HUES64 (cell line): Measurements from ENCODE around the gene MYRFL. TPM values are rescaled to one million over a fixed set of nuclear protein-coding genes. Genes with fewer than 3 reads are reported as not detected.
"Not testable (repeated sequence)": the region's sequence is repeated elsewhere in the genome, so short reads cannot be mapped to it uniquely, and the experiment has no call there.

Experiments
- H3K27ac ChIP-seq: 2 replicates; pipeline ENCODE4 v1.7.0; 2013; ENCODE audit warnings: low read depth, low read length, inconsistent platforms
- H3K27me3 ChIP-seq: 2 replicates; pipeline ENCODE4 v1.6.1; 2013; ENCODE audit warnings: mild to moderate bottlenecking, low read length; ENCODE audit not compliant: insufficient read depth
- H3K36me3 ChIP-seq: 2 replicates; pipeline ENCODE4 v1.6.1; 2013; ENCODE audit warnings: mild to moderate bottlenecking, low read length; ENCODE audit not compliant: insufficient read depth
- H3K4me1 ChIP-seq: 2 replicates; pipeline ENCODE4 v1.6.1; 2013; ENCODE audit warnings: mild to moderate bottlenecking, low read length, moderate library complexity; ENCODE audit not compliant: insufficient read depth
- H3K4me3 ChIP-seq: 2 replicates; pipeline ENCODE4 v1.5.1; 2013; ENCODE audit warnings: mild to moderate bottlenecking, low read length, moderate library complexity
- H3K9ac ChIP-seq: 2 replicates; pipeline ENCODE4 v1.6.1; 2013; ENCODE audit warnings: mild to moderate bottlenecking, low read depth, low read length
- H3K9me3 ChIP-seq: 2 replicates; pipeline ENCODE4 v1.6.1; 2013; ENCODE audit warnings: low read depth, low read length; ENCODE audit not compliant: insufficient read depth
- WGBS: fragments of 150-250, 120-280 bp; methylation state at CpG from one replicate; pipeline ENCODE4 v1.1.7; 2013; ENCODE audit warnings: missing lambda C conversion rate; 5-methylcytosine and 5-hydroxymethylcytosine counted together
- polyA plus RNA-seq, 2 experiments: library from polyadenylated mRNA; stranded (reverse); fragments of 50-300 nt; gene quantifications; one replicate each; pipeline ENCODE4 v1.2.3, GENCODE V29; 2013

MYRFL gene
- polyA plus RNA-seq (2013, experiment 1 of 2): 1.9 TPM
- 1.7 TPM for polyA plus RNA-seq (2013, experiment 2 of 2)

DNA sequence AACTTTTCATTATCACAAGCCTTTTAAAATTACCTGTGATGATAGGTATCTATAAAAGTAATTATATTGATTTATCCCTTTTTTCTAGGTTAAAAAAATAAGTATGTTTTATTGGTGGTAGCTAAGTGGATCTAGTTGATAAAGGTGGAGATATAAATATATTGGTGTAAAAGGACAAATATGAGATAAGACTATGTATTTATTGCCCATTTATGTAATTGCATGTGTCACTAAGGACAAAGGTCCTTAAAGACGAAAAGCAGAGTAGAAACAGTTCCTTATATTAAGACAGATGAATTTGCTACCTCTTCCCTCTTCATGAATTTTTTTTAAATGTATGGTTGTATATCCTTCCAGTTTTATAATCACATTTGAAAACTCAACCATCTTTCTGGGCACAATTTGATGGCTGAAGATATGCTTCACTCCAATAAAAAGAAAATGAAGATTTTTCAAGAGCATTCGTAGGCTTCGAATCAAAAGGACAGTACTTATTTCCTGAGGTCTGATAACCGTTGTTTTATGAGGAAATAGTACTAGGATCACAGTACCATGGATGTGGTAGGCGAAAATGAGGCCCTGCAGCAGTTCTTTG lies at the start of gene MYRFL:
MYRFL (plus strand) TSS at position 262 of the 595 bp plus-strand sequence; CDS start at position 553, 291 bp downstream.
- Histone ChIP-seq H3K9me3 (no peaks in the 10 kb centered on the region), H3K27ac (no peak within 1 kb of the TSS)

DNA sequence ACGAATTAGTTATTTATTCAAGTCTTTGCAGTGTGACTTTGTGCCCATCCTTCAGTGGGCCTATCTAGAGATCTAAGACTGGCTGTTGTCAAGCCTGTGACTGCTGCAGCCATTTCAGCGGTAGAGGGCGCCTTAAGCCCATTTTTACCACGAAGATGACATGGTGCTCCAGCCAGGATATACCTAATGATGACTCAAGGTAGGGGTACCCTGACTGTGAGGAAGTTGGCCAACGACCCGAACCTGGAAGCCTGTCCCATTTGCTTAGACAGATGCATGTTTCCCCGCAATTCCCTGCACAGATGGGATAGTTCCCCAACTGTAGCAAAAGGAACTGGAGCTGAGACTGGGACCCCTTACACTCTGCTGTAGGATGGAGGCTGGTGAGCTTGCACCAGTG lies 45.1 kb upstream of the MYRFL start:
- Histone ChIP-seq H3K4me3 (peak overlapping the region; percentile 46; the same call in 1 of the 2 replicates), H3K27ac (no peak overlapping the region), H3K27me3 (no peaks in the 10 kb centered on the region), H3K36me3 (peaks cover 4% of the 10 kb centered on the region; the same call in 1 of the 2 replicates), H3K9ac (no peak overlapping the region), H3K4me1 (no peaks in the 10 kb centered on the region), H3K9me3 (no peaks in the 10 kb centered on the region)
- WGBS: 68% methylated on average over 7 of the region's 7 CpGs

More for the DNA sequence above, at the start of gene MYRFL:
- H3K36me3 ChIP-seq: no peaks in the 10 kb centered on the region
- no peaks in the 10 kb centered on the region for H3K27me3 ChIP-seq
- no peak within 1 kb of the TSS for H3K9ac ChIP-seq
- 92% methylated on average over 4 of the region's 5 CpGs for WGBS
- H3K4me1 ChIP-seq: 0 out of 2 replicates have a peak, but pooled peaks cover 3% of the 10 kb centered on the region
- no peak within 1 kb of the TSS for H3K4me3 ChIP-seq

DNA sequence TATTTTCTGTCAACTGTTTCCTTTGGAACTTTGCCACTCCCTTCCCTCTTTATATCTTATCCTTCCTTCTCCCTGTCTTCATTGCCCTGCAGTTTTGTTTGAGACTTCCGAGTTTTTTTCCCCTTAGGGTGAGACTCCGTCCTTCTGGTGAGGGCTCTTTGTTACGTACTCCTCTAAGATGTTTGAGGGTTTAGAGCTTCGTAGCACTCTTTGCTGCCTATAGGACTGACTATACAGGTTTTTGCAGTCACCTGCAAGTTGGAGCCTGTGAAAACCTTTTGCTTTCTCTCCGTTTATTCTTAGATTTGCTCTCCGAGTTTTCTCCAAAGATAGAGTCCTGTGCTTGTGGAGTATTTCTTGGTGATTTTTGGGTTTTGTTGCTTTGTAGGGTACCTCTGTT lies 41.7 kb upstream of the MYRFL start:
- Histone ChIP-seq H3K4me1 (no peaks in the 10 kb centered on the region), H3K36me3 (peaks cover 22% of the 10 kb centered on the region; the same call in 1 of the 2 replicates), H3K9ac (no peak overlapping the region), H3K9me3 (no peaks in the 10 kb centered on the region), H3K4me3 (no peak overlapping the region), H3K27me3 (no peaks in the 10 kb centered on the region), H3K27ac (no peak overlapping the region)
- 91% methylated on average over 6 of the region's 6 CpGs for WGBS

GRCh38 chr12:69789351-69789750 lies 35.7 kb upstream of the MYRFL start:
- peaks cover 23% of the 10 kb centered on the region for H3K9me3 ChIP-seq
- no peak overlapping the region for H3K9ac ChIP-seq
- peaks cover 30% of the 10 kb centered on the region for H3K36me3 ChIP-seq
- no peaks in the 10 kb centered on the region for H3K4me1 ChIP-seq
- no peak overlapping the region for H3K27ac ChIP-seq
- H3K27me3 ChIP-seq: no peaks in the 10 kb centered on the region
- H3K4me3 ChIP-seq: no peak overlapping the region

- no peak overlapping the region for H3K27ac ChIP-seq
- 98% methylated on average over 2 of the region's 2 CpGs for WGBS
- H3K9ac ChIP-seq: no peak overlapping the region
- no peaks in the 10 kb centered on the region for H3K27me3 ChIP-seq
- H3K4me3 ChIP-seq: no peak overlapping the region
- no peaks in the 10 kb centered on the region for H3K4me1 ChIP-seq
- peaks cover 27% of the 10 kb centered on the region for H3K9me3 ChIP-seq
- peaks cover 44% of the 10 kb centered on the region for H3K36me3 ChIP-seq
Observed at GRCh38 chr12:69792533-69792932, 32.5 kb upstream of the MYRFL start.

- H3K27ac ChIP-seq, H3K9ac ChIP-seq, H3K4me1 ChIP-seq, H3K4me3 ChIP-seq, H3K27me3 ChIP-seq: not testable (repeated sequence)
- Histone ChIP-seq H3K36me3 (peaks cover 15% of the 10 kb centered on the region), H3K9me3 (peaks cover 15% of the 10 kb centered on the region)
- WGBS: 94% methylated on average over 62 of the region's 62 CpGs
Observed at GRCh38 chr12:69807101-69807897, 17.7 kb upstream of the MYRFL start.

GRCh38 chr12:69810870-69811498 lies 14.0 kb upstream of the MYRFL start:
- Histone ChIP-seq H3K9ac (no peak overlapping the region), H3K9me3 (peaks cover 15% of the 10 kb centered on the region), H3K4me3 (0 out of 2 replicates have a peak overlapping the region, but pooled peaks have one; percentile 1), H3K27ac (no peak overlapping the region), H3K36me3 (peaks cover 26% of the 10 kb centered on the region), H3K27me3 (no peaks in the 10 kb centered on the region), H3K4me1 (no peaks in the 10 kb centered on the region)
- 92% methylated on average over 2 of the region's 4 CpGs for WGBS

- Histone ChIP-seq H3K4me3 (no peak overlapping the region), H3K9ac (no peak overlapping the region), H3K27me3 (no peaks in the 10 kb centered on the region), H3K27ac (no peak overlapping the region), H3K4me1 (no peaks in the 10 kb centered on the region), H3K9me3 (peaks cover 3% of the 10 kb centered on the region), H3K36me3 (peaks cover 23% of the 10 kb centered on the region)
- WGBS: 98% methylated on average over 3 of the region's 3 CpGs
Observed at GRCh38 chr12:69816082-69816481, 8.9 kb upstream of the MYRFL start.

- no peaks in the 10 kb centered on the region for H3K27me3 ChIP-seq
- H3K36me3 ChIP-seq: 0 out of 2 replicates have a peak, but pooled peaks cover 3% of the 10 kb centered on the region
- no peak overlapping the region for H3K4me3 ChIP-seq
- 0 out of 2 replicates have a peak, but pooled peaks cover 3% of the 10 kb centered on the region for H3K4me1 ChIP-seq
- WGBS: 91% methylated on average over 6 of the region's 6 CpGs
- H3K27ac ChIP-seq: no peak overlapping the region
- H3K9ac ChIP-seq: no peak overlapping the region
- no peaks in the 10 kb centered on the region for H3K9me3 ChIP-seq
Observed at GRCh38 chr12:69821032-69821455, 4.0 kb upstream of the MYRFL start.

- Histone ChIP-seq H3K27me3 (no peaks in the 10 kb centered on the region), H3K27ac (no peak overlapping the region), H3K4me1 (0 out of 2 replicates have a peak, but pooled peaks cover 3% of the 10 kb centered on the region), H3K9me3 (no peaks in the 10 kb centered on the region), H3K9ac (no peak overlapping the region), H3K36me3 (0 out of 2 replicates have a peak, but pooled peaks cover 3% of the 10 kb centered on the region), H3K4me3 (no peak overlapping the region)
- 93% methylated on average over 8 of the region's 8 CpGs for WGBS
Observed at GRCh38 chr12:69821456-69822159, 3.4 kb upstream of the MYRFL start.
